GM21723 (cell line): ENCODE measurements around the gene KHDRBS2.

Source experiments
- ATAC-seq: cut with Tn5 transposase; IDR thresholded peaks from one replicate; pipeline ENCODE4 v1.9.1; 2021; ENCODE audit warnings: mild to moderate bottlenecking, moderate library complexity; ENCODE audit not compliant: unreplicated experiment

KHDRBS2 gene

DNA sequence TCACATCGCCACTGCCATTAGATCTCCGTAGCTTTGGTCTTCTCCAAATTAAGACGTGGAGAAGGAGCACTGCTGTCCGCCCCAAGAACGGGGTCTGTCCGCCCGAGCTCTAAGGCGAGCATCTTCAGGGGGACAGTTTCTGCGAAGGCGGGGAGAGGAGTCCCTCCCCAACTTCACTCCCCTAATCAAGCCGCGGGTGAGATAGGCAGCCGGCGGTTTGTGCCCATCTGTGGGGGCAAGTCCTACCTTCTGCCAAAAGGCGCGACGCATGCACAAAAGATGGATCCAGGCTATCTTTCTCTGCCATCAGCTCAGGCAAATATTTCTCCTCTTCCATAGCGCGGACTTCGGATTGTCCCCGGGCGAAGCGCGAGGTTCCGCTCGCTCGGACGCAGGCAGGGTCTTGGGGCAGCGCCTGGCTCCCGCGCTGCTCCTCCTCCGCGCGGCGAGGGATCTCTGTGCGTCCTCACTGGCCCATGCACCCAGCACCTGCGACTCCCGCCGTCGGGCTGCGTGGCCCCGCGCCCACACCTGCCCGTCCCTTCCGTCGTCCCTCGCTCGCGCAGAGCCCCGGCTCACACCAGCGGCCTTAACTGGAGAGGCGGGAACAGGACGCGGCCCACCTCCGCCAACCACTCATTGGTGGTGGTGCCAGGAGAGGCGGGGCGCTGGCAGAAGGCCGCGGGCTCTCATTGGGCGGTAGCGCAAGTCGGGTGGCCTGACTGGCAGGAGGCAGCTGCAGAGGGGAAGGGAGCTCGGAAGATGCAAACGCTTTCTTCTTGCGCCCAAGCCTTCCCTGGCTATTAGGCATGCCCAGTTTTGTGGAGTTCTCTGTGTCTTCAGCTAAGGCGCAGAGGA is at the start of gene KHDRBS2:
Gene KHDRBS2, minus strand, starts transcription at position 614 of the 858 bp plus-strand sequence.
- peak; percentile 100 for ATAC-seq

- ATAC-seq = no peak
Observed at GRCh38 chr6:62328607-62329006, 42.6 kb upstream of the KHDRBS2 start.

- no peak for ATAC-seq
Observed at GRCh38 chr6:62324834-62325233, 38.8 kb upstream of the KHDRBS2 start.

- no peak for ATAC-seq
Observed at GRCh38 chr6:62323818-62324431, 37.9 kb upstream of the KHDRBS2 start.

GRCh38 chr6:62298745-62299392 is 12.8 kb upstream of the KHDRBS2 start:
- ATAC-seq = peak; percentile 97

- ATAC-seq = no peak
Observed at GRCh38 chr6:62296541-62296940, 10.5 kb upstream of the KHDRBS2 start.

- no peak for ATAC-seq
Observed at GRCh38 chr6:62288974-62289373, 2.9 kb upstream of the KHDRBS2 start.

DNA sequence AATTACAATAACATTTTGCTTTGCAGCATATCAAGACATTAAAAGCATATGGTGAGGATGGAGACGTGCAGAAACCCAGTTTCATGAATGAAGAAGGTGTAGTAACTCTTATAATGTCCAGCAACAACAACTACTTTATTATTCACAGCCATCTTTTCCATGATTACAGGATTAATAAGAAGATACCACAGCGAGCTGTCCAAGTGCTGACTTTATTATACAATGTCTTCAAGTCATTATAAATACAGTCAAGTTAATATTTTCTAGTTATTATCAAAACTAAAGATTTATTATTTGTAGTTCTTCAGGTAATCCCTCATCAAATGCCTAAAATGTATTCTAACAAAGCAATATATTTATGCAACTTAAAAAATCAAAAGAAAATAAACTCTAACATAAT is 2.5 kb upstream of the KHDRBS2 start:
- no peak for ATAC-seq

DNA sequence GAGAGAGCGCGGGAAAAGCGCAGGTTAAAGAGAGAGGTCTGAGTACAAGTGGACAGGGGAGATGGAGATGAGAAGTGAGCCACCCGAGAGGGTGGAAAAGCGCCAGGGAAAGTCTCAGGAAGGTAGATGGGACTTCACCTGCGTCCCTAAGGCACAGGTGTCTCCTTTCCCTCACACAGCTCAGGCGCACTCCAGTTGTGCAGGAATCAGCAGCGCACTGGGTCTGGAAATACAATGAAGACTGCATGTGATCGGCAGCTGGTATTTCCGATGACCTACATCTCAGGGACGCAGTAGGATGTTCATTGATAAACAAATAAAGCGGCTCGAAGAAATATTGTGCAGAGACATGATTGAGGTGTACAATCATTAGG is 432 bp upstream of the KHDRBS2 start:
- peak; percentile 16 for ATAC-seq

- no peak for ATAC-seq
Observed at GRCh38 chr6:62284725-62285124, 1.3 kb downstream of the KHDRBS2 start.

DNA sequence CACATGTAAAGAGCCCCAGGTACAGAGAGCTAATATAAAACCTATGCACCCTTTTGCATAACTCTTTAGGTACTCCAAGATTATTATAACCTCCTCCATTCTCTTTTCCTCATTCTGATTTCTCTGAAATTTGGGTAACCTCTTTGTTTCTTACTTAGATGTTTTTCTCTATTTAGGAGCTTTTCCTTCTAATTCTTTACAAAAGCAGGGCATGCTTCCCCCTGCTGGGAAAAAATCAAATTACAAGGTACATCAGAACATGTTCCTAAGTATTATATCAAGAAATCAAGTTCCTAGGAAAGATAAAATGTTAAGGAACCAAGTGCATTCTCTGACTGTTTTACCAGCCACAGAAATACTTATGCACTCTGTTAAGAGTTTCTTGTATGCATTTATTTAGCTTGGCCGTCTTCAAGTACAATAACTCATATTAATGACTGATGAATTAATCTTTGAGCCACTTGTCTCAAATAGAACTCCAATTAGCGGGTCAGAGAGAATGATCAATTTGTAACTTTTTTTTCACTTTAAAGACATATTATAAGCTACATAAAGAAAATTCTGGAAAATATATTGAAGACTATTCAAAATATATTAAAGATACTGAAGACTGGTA is 2.1 kb downstream of the KHDRBS2 start:
- no peak for ATAC-seq

GRCh38 chr6:62283365-62283764 is 2.7 kb downstream of the KHDRBS2 start:
- ATAC-seq = no peak

GRCh38 chr6:62280099-62280498 is 5.9 kb downstream of the KHDRBS2 start:
- ATAC-seq = no peak

DNA sequence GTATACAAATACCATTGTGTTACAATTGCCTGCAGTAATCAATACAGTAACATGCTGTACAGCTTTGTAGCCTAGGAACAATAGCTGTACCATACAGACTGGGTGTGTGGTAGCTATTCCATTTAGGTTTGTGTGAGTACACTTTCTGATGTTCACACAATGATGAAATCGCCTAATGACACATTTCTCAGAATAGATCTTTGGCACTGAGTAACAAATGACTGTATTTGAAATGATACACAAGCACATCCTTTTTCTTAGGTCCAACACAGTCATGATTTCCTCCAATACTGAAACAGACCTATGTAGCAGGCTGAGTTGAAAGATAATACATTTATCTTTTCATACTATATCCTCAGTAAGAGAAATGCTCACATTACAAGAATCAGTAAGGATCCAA is 13.9 kb downstream of the KHDRBS2 start:
- ATAC-seq = no peak

GRCh38 chr6:62265906-62266525 is 20.0 kb downstream of the KHDRBS2 start:
- ATAC-seq = no peak

DNA sequence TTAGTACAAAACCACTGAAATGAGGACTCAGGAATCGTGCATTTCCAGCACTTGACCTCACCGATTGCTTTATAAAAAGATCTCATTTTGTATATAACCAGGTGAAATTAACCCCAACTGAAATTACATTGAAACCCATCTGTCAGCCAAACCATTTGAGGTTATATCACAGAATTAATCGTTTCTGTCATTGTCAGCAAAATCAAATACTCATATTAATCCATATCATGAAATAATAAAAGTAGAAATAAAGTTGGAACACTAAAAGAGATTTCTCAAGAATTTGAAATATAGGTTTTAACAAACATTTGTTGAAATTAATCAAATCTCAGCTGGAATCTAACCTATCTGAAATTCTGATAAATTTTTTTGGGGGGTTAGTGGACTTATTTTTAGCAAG is 23.7 kb downstream of the KHDRBS2 start:
- no peak for ATAC-seq

DNA sequence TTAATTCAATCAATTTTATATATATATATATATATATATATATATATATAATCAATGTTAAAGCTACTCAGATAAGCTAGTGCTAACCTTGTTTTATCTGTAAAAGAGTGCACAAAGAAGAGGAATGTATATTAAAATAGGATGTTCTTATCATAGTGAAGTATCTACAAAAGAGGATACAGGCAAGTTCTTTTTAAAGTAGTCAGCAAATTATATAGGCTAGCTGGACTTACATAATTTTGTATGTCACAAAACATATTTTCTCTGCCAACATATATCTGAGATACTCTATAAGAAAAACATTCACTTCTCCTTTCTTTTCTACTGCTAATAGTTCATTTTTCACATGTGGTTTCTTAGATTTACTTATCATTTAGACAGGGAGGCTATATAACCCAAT is 39.9 kb downstream of the KHDRBS2 start:
- ATAC-seq = no peak

GRCh38 chr6:62236784-62237183 is 49.2 kb downstream of the KHDRBS2 start:
- ATAC-seq = no peak

DNA sequence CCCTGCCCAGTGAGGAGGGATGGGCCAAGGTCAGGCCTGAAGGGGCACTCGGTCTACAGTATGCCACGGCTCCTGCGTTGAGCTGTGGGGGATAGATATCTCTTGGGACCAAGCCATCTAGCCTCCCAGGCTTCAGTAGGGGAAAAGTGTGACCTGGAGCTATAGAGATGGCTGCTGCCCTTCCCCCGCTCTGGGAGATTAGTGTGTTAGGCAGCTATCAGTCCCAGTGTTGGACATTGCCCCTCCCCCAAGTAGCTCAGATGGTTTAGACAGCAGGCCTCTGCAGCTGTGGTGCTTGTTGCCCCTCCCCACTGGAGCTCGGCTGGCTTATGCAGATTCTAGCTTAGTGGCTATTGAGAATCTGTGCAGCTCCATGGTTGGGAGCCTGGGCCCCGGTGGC is 56.8 kb downstream of the KHDRBS2 start:
- ATAC-seq = no peak

DNA sequence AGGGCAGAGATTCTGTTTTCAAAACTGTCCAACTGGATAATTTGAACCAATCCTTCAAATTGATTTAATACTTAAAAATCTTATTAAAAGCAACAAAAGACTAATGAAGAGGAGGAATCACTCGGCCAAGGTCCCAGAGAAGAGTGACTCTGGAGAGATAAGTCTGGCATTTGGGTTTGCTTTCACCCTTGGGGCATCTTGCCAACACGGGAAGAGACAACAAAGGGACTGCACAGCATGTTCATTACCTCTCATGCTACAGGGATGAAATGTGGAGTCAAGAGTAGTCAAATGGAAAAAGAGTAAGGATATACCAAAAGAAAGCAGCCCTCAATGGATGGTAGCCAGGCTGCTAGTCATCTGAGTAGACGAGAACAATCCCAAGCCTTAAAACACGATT is 68.2 kb downstream of the KHDRBS2 start:
- no peak for ATAC-seq

- no peak for ATAC-seq
Observed at GRCh38 chr6:62202078-62202477, 83.9 kb downstream of the KHDRBS2 start.
